Left hindlimb (tissue), 1 donor: ENCODE measurements around the gene DNAJC13.
"Not testable (repeated sequence)": the region's sequence is repeated elsewhere in the genome, so short reads cannot be mapped to it uniquely, and the experiment has no call there.

Experiments used
- DNase-seq: peaks from one replicate; pipeline ENCODE4 v3.0.0-alpha.2; 2018

DNAJC13 gene, protein sequence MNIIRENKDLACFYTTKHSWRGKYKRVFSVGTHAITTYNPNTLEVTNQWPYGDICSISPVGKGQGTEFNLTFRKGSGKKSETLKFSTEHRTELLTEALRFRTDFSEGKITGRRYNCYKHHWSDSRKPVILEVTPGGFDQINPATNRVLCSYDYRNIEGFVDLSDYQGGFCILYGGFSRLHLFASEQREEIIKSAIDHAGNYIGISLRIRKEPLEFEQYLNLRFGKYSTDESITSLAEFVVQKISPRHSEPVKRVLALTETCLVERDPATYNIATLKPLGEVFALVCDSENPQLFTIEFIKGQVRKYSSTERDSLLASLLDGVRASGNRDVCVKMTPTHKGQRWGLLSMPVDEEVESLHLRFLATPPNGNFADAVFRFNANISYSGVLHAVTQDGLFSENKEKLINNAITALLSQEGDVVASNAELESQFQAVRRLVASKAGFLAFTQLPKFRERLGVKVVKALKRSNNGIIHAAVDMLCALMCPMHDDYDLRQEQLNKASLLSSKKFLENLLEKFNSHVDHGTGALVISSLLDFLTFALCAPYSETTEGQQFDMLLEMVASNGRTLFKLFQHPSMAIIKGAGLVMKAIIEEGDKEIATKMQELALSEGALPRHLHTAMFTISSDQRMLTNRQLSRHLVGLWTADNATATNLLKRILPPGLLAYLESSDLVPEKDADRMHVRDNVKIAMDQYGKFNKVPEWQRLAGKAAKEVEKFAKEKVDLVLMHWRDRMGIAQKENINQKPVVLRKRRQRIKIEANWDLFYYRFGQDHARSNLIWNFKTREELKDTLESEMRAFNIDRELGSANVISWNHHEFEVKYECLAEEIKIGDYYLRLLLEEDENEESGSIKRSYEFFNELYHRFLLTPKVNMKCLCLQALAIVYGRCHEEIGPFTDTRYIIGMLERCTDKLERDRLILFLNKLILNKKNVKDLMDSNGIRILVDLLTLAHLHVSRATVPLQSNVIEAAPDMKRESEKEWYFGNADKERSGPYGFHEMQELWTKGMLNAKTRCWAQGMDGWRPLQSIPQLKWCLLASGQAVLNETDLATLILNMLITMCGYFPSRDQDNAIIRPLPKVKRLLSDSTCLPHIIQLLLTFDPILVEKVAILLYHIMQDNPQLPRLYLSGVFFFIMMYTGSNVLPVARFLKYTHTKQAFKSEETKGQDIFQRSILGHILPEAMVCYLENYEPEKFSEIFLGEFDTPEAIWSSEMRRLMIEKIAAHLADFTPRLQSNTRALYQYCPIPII (N-terminal part only)

DNA sequence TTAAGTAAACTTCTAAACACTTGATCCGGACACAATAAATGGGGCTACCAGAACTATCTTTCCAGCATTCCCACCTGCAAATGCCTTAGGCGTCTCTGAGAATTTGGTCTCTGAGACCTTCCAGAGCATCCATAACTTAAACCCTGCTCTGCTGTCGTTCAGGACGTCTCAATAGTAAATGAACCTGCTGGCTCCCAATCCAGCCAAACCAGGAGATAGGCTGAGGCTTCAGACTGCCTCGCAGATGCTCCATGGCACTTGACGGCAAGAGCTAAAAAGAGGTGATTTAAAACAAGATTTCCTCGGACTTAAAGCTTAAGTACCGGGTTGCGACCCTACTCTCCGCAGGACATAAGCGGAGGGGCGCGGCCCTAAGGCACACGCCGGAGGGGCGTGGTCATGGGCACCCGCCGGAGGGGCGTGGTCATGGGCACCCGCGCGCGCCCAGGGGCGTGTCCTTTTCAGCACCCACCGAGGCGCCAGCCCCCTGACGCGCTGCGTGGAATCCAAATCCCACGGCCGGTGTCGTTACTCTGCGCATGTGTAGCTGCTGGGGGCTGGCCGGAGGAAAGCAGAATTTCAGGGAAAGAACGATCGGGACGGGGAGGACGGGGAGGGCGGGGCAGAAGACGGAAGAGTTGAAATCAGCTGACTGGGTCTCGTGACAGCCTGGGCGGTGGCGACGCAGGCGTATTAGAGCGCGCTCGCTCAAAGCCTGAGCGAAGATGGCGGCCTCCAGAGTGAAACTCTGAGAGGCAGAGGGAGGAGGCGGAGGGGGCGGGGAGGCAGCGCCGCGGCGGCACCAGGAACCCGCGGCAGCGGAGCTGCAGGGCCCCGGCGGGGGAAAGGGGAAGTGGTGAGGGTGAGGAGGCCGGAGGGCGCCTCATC lies at the start of gene DNAJC13:
TSS of gene DNAJC13 (plus strand) at position 696 of the 888 bp plus-strand sequence. CDS start 17,049 bp downstream, outside the sequence.
- peak; percentile 96 for DNase-seq

DNA sequence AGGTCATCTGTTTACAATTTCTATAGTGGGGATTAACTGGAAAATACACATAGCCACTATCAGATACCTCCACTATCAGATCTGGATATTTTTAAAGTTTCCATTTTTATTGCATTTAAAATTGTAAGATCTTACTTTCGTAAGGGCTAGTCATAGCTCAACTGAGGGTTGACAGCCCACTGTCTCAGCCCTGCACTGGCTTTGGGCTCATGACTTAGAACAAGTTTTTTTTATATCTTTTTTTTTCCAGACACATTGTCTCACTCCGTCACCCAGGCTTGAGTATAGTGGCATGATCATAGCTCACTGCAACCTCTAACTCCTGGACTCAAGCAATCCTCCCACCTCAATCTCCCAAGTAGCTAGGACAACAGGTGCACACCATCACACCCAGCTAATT lies 48.8 kb upstream of the DNAJC13 start:
- DNase-seq = no peak

DNA sequence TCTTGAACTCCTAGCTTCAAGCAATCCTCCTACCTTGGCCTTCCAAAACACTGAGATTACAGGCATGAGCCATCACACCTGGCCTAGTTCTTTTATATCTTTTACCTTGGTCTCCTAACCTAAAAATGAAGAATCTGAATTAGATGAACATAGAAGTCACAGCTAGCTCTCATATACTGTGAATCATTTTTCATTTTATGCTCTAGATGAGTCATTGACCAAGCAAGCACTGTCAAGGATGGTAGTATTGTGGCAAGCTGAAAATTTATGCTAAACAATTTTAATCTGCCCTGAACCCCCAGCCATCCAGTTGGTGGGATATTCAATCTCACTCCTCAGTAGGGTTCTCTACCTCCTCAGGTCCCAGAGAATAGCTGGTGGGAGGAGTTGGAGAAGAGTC lies 48.3 kb upstream of the DNAJC13 start:
- no peak for DNase-seq

DNA sequence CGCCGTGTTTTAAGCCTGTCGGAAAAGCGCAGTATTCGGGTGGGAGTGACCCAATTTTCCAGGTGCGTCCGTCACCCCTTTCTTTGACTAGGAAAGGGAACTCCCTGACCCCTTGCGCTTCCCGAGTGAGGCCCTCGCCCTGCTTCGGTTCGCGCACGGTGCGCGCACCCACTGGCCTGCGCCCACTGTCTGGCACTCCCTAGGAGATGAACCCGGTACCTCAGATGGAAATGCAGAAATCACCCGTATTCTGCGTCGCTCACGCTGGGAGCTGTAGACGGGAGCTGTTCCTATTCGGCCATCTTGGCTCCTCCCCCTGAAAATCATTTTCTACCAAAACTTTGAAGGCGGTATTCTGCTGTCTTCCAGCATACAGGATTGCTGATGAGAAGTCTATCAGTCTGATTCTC lies 40.4 kb upstream of the DNAJC13 start:
- DNase-seq = not testable (repeated sequence)

DNA sequence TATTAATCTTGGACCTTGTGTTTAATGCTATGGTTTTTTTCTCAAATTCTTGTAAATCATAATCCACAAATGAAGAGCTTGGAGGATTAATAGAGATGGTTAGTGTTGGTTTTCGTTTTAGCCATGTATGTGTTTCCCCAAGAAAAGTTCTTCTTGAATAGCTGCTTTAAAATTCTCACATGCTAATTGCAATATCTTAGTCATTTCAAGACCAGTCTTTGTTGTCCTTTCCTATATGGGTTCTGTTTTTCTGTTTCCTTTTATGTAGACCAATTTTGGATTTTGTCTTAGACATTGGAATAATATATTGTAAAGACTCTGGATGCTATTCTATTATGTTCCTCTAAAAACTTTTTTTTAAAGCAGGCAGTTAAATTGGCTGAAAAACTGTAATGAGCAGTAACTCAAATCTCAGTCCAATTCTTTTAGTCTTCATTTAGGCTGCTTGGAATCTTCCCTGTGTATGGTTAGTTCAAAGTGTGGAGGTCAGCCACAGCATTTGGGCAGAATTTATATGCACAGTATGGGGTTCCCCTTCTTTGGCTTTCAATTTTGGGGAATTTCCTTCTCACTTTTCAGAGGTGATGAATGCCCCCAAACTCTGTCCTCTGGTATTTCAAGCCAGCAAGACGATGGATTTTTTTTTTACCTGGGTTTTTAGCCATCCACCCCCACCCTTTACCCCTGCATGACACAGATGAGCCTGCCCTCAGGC lies 39.1 kb upstream of the DNAJC13 start:
- DNase-seq = no peak

DNA sequence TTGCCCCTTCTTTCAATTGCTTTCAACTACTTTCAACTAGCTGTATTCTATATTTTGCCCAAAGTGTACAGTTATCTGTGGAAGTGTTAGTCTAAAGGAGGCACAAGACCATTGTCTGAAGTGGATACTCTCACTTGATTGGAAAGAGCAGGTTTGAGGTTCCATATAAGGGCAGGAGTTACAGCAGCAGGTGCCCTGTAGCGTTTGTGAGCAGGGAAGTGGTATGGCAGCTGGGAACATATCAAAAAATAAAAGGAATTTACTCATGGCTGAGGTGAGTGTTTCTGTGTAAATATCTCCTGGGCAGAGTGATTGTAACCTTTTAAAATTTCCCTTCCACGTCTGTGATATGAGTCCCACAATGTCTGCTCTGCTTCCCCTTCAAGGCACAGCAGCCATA lies 38.5 kb upstream of the DNAJC13 start:
- DNase-seq = no peak

DNA sequence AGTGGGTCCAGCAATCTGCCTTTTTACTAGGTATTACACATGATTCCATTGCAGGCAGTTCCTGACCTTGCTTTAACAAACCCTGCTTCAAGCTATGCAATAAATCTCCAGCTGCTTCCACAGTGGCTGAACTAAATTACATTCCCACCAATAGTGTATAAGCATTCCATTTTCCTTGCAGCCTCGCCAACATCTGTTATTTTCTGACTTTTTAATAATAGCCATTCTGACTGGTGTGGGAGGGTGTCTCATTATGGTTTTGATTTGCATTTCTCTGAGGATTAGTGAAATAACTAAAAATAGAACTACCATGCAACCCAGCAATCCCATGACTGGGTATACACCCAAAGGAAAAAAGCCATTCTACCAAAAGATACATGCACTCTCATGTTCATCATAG lies 36.4 kb upstream of the DNAJC13 start:
- no peak for DNase-seq

DNA sequence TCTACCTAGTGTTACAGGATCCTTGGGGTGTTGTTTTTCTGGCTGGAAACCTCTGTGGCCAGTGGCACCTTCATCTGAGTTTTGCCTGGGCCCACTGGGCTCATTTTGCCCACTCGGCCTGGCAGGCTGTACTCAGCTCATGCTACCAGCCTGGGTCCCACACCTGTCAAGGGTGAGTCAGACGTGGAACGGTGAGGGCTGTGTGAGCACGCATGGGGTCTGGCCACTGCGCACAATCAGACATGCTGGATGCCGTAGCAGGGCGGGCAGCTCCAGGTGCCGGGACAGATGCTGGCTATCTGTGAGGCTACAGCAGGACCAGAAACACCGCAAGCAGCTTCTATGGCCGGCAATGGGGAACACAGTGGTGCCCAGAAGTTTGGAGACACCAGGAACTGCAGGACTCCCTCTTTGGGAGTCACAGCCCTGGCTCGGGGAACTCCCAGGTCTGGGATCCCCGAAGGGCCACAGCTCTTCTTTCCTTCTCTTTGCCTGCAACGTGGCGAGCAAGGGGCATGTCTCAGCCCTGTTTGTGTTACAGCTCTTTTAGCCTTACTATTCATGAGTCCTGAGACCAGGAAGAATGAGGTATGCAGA lies 35.9 kb upstream of the DNAJC13 start:
- no peak for DNase-seq

DNA sequence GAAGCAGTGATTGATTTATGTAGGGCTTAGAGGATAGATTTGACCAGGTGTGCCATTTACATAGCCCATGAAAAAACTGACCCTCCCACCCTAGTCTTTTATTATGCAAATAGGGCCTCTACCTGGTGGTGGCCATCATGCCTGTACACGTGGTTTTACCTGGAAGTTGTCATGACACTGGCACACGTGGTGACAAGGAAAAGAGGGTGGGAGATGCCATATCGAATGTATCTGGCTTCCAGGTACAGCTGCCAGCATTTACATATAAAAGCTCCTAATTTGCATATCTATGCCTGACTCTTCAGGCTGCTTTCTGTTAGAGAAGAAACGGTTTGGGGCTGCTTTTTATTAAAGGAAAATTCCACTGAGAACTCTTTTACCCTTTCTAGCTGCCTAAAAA lies 35.0 kb upstream of the DNAJC13 start:
- DNase-seq = no peak

DNA sequence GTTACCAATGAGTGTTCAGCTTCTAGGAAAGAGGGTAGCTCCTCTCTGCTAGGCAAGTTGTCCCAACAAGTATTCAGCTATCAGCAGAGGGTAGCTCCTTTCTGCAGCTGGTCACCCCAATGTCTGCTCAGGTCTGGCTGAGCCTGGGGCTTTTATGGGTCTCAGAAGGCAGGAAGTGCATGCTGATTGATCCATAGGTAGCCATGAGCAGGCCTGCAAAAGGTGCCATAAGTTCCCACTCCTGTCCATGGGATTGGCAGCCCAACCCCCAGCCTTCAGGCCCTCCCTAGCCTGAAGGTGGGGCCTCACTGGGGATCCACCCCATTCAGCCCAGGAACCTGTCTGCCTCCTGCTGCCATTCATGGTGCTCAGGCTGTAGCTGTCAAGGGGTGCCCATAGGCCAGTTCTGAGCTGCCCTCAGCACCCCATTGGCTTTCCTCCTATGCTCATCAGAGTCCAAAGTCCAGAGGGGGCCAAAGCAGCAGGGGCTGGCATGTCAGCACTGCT lies 34.6 kb upstream of the DNAJC13 start:
- no peak for DNase-seq

DNA sequence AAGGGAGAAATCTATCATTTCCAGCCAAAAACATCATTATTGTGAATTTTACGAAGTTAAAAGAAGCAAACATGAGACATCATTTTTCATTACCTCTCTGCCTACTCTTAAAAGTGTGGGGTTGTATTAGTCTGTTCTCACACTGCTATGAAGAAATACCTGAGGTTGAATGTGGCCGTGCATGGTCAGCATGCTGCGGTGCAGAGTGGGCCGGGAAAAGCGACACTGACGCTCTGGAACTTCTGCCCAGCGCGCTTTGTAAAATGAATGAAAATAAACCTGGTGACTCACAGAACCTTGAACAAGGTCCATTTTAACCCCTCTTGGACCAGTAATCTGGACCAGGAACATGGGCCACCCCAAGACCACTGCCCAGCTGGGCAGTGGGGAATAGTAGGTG lies 31.0 kb upstream of the DNAJC13 start:
- no peak for DNase-seq

DNA sequence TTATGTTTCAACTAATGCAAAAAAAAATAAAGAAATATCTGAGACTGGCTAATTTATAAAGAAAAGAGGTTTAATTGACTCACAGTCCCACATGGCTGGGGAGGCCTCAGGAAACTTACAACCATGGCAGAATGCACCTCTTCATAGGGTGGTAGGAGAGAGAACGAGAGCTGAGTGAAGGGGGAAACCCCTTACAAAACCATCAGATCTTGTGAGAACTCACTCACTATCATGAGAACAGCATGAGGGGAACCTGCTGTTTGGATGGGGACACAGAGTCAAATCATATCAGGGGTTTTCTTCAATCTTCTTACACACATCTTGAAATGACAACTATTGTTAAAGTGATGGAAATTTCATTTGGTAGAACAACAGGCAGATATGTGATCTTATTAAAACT lies 24.6 kb upstream of the DNAJC13 start:
- DNase-seq = not testable (repeated sequence)

DNA sequence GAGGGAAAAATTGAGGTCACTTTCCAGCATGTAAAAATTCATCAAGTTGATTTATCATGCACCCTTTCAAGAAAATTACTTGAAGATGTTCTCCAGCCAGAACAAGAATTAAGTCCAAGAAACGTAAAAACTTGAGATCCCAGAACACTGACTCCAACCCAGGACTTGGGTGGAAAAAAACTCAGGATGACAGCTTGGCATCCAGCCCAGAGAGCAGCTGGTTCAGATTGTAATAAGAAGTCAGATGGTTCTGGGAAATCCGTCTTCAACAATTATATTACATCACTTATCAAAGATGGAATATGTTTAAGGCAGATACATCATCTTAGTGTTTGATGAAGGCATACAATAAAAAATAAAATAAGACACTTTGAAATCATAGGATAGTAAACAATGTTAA lies 23.0 kb upstream of the DNAJC13 start:
- DNase-seq = peak; percentile 66

DNA sequence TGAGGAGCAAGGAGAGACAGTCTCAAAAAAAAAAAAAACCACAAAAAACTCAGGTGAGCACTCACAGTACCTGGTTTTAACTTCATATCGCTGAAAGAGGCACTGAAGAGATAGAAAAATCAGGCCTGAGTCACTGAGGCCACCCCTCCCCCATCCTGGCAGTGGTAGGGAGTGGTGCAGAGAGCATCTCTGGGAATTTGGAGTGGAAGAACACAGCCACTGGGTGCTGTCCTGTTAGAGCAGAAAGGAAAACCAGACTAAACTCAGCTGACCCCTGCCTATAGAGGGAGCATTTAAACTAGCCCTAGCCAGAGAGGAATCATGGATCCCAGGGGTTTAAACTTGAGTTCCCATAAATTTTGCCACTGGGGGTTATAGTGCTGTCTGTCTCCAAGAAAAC lies 22.2 kb upstream of the DNAJC13 start:
- no peak for DNase-seq

DNA sequence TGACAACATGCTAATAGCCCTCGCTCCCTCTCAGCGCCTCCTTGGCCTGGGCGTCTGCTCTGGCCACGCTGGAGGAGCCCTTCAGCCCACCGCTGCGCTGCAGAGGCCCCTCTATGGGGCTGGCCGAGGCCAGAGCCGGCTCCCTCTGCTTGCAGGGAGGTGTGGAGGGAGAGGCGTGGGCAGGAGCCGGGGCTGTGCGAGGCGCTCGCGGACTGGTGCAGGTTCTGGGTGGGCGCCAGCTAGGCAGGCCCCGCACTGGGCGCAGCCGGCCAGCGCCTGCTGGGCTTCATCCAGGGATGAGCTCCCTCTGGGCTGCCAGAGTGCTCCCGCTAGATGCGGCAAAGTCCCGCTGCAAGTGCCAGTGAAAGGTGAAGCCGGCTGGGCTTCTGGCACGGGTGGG lies 21.0 kb upstream of the DNAJC13 start:
- DNase-seq = no peak

DNA sequence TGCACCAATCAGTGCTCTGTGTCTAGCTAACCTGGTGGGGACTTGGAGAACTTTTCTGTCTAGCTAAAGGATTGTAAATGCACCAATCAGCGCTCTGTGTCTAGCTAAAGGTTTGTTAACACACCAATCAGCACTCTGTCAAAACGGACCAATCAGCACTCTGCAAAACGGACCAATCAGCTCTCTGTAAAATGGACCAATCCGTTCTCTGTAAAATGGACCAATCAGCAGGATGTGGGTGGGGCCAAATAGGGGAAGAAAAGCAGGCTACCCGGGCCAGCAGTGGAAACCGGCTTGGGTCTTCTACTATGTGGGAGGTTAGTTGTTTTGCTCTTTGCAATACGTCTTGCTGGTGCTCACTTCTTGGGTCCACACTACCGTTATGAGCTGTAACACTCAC lies 20.5 kb upstream of the DNAJC13 start:
- not testable (repeated sequence) for DNase-seq

DNA sequence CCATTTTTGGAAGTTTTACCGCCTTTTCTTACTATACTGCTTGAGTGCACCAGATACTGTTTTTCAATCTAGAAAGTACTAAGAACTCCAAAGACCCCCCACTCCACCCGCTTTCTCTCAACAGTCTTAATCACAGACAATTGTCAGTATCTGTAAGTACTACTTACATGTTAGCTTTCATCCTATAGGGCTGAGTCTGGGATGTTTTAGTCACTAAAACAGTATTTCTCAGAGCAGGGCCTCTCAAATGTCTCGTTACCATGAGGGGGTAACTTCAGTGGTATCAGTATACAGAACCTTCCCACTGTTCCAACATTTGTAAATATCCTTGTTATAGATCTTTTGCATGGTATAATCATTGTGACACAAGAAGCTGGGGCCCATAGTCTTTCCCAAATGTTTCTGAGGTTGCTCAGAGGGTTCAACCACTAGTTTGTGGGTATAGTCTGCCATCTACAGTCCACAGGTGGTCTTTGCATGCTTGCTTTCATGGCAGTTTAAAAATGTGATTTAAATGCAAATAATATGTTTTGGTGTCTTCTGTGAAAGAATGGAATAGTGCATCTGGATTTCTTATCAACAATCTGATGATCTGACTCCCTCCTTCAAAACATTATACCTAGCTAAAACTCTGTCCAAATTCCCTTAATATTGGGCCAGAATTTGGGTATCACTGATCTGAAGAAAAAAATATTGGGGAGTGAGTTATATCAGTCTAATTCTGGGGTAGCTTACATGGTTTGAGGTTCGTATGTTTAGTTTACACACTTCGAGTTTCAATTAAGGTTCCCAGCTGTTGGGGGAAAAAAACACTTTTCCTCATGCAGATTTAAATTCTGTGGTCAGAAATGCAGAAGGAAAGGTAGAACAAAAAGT lies 18.0 kb upstream of the DNAJC13 start:
- DNase-seq = no peak

DNA sequence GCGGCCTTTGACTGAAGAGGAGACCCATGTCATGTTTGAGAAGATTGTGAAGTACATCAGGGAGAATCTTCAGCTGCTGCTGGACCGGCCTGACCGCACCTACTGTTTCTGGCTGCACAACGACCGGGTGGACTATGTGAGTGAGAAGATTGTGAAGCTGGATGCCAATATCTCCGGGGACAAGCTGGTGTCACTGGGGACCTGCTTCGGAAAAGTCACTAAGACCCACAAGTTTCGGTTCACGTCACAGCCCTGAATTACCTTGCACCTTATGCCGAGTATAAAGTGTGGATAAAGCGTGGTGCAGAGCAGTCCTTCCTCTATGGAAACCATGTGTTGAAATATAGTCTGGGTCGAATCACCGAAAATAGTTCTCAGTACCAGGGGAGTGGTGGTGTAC lies 16.0 kb upstream of the DNAJC13 start:
- DNase-seq = no peak

DNA sequence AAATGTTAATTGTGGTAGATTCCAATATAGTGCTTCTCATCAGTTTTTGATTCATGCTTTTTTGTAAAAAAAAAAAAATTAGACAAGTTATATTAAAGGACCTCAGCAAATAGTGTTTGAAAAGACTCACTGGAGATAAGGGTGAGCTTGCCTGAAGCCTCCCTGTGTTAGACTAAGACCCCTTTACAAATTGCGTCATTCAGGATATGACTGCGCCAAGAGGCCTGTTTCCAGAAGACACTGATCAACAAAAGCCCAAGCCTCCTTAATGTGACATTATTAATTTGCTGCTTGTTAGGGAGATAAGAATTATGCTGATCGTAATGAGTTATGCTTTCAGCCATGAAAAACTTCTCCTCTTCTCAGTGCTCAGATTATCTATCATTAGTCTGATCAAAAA lies 13.0 kb upstream of the DNAJC13 start:
- DNase-seq = no peak

DNA sequence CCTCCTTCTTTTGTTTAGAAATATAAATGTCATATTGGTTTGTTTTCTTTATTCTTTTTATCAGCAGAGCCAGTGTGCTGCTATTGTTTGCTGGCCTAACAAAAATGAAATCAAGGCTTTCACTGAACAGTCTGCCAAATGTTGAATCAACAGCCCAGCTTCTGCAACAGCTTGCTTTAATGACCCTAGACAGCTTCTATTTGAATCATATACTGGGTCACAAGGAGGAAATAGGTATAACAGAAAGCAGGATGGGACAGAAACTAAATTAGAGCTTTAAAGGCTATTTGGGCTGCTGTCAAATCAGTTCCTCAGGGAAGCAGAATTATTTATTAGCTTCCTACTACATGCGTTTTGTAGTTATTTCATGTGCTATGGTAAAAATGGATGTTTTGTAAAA lies 12.1 kb upstream of the DNAJC13 start:
- no peak for DNase-seq
